KMS-11 (cell line): ENCODE data around the gene SLC12A8.

Experiments
- H2AFZ ChIP-seq: fragments of 200-600 bp; sonication (generic); 2 replicates; pipeline ENCODE4 v1.6.1; 2016; ENCODE audit warnings: antibody characterized with exemption, mixed run types, low read depth
- H3K27ac ChIP-seq: fragments of 200-600 bp; sonication (generic); 2 replicates; pipeline ENCODE4 v1.6.1; 2016; ENCODE audit warnings: mild to moderate bottlenecking, mixed run types
- H3K27me3 ChIP-seq: fragments of 200-600 bp; sonication (generic); 2 replicates; pipeline ENCODE4 v1.6.1; 2017; ENCODE audit warnings: mild to moderate bottlenecking, low read depth, mixed run types, moderate library complexity; ENCODE audit not compliant: insufficient read depth
- H3K36me3 ChIP-seq: fragments of 200-600 bp; sonication (generic); 2 replicates; pipeline ENCODE4 v1.6.1; 2017; ENCODE audit warnings: mild to moderate bottlenecking, mixed run types; ENCODE audit not compliant: insufficient read depth
- H3K4me1 ChIP-seq: fragments of 200-600 bp; sonication (generic); 2 replicates; pipeline ENCODE4 v1.6.1; 2016; ENCODE audit warnings: mild to moderate bottlenecking, low read depth, mixed run types; ENCODE audit not compliant: poor library complexity, severe bottlenecking
- H3K4me2 ChIP-seq: fragments of 200-600 bp; sonication (generic); 2 replicates; pipeline ENCODE4 v1.7.0; 2016; ENCODE audit warnings: mild to moderate bottlenecking, mixed run types
- H3K4me3 ChIP-seq: fragments of 200-600 bp; sonication (generic); IDR thresholded peaks from 2 replicates; pipeline ENCODE4 v1.6.1; 2017; ENCODE audit warnings: low read depth, low read length, mixed read lengths; ENCODE audit not compliant: insufficient read depth
- H3K79me2 ChIP-seq: fragments of 200-600 bp; sonication (generic); 2 replicates; pipeline ENCODE4 v1.6.1; 2016; ENCODE audit warnings: low read depth, mixed run types; ENCODE audit not compliant: insufficient read depth
- H3K9ac ChIP-seq: fragments of 200-600 bp; sonication (generic); 2 replicates; pipeline ENCODE4 v1.6.1; 2016; ENCODE audit warnings: mild to moderate bottlenecking, mixed run types
- H4K20me1 ChIP-seq: fragments of 200-600 bp; sonication (generic); 2 replicates; pipeline ENCODE4 v1.6.1; 2016; ENCODE audit warnings: mild to moderate bottlenecking, mixed run types; ENCODE audit not compliant: insufficient read depth
- CTCF ChIP-seq: fragments of 200-600 bp; sonication (generic); conservative IDR thresholded peaks from 2 replicates; pipeline ENCODE4 v1.6.1; 2017; ENCODE audit warnings: low read depth, mild to moderate bottlenecking, antibody characterized with exemption, low read length, moderate library complexity, mixed read lengths

SLC12A8 gene

DNA sequence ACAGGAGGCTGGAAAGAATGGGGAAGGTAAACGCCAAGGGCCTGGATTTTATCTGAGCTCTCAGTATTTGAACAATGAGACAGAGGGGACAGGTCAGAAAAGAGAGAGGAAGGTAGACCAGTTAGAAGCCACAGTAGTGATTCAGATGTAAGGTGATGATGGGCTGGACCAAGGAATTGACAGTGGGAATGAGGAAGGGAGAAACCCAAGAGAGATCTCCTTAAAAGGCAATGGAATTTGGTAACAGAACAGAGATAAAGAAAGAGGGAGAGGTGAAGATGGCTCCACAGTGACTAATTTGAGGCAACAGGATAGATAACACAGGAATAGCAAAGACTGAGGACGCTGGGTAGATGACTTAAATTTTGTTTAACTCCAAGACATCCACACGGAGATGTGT lies 145.3 kb downstream of the SLC12A8 start:
- H2AFZ ChIP-seq, result no peak overlapping the region
- no peak for TF ChIP-seq CTCF
- H3K79me2 ChIP-seq, result no peaks in the 10 kb centered on the region
- H3K27ac ChIP-seq, result no peak overlapping the region
- H3K27me3 ChIP-seq, result no peaks in the 10 kb centered on the region; the same call in 1 of the 2 replicates
- H3K4me1 ChIP-seq, result no peaks in the 10 kb centered on the region
- no peaks in the 10 kb centered on the region for H4K20me1 ChIP-seq
- H3K36me3 ChIP-seq, result no peaks in the 10 kb centered on the region
- no peak overlapping the region for H3K9ac ChIP-seq
- H3K4me2 ChIP-seq, result no peak overlapping the region
- H3K4me3 ChIP-seq, result no peak overlapping the region

DNA sequence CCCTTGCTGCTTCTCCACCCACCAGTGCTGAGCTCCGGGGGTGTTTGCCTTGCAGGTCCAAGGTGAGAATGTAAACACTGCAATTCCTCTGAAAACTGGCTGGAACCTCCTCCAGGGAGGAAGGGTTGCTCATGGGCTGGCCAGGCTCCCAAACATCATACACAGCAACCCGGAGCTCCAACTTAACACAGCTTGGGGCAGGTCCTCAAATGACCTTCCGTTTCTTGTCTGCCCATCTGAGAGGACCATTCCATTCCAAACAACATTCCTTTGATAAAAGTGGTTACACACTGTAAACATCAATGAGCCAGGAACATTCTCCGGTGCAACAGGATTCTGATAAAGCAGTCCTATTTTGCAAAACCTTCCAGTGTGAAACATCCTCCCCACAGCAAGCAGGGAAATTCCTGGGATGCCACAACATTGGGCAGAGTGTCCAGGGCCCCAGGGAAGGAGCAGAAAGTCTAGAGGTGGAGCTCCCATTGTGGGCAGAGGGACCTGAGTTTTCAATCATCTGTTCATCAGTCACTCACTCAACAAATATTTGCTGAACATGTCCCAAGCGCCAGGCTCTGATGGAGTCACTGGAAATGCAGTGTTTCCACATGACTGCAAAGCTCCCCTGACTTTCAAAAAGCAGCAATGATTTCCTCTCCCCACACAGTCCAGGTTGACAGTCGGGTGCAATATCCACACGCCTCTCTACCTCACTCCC lies 149.5 kb downstream of the SLC12A8 start:
- no peak overlapping the region for H3K27ac ChIP-seq
- no peak for TF ChIP-seq CTCF
- no peak overlapping the region for H3K4me3 ChIP-seq
- H3K4me1 ChIP-seq, result peaks cover 7% of the 10 kb centered on the region
- no peak overlapping the region for H3K9ac ChIP-seq
- no peaks in the 10 kb centered on the region for H3K36me3 ChIP-seq
- no peaks in the 10 kb centered on the region for H4K20me1 ChIP-seq
- H2AFZ ChIP-seq, result no peak overlapping the region
- no peak overlapping the region for H3K4me2 ChIP-seq
- H3K27me3 ChIP-seq, result no peaks in the 10 kb centered on the region; the same call in 1 of the 2 replicates
- H3K79me2 ChIP-seq, result no peaks in the 10 kb centered on the region

DNA sequence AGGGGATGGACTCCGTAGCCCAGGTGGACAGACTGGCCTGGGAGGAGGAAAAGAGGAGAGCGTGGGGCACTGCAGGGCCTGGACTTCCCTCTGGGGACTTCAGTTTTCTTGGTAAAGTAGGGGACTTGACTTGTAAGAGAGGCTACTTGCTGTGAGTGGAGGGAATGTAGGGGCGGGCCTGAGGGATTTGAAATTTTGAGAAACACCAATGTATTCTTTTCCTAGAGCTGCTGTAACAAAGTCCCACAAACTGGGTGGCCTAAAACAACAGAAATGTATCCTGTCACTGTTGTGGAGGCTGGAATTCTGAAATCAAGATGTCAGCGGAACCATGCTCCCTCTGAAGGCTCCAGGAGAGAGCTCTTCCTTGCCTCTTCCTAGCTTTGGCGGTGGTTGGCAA lies 150.9 kb downstream of the SLC12A8 start:
- Histone ChIP-seq H3K4me3 (no peak overlapping the region), H3K4me2 (no peak overlapping the region), H3K27me3 (no peaks in the 10 kb centered on the region; the same call in 1 of the 2 replicates), H3K36me3 (no peaks in the 10 kb centered on the region), H3K4me1 (peaks cover 7% of the 10 kb centered on the region), H3K79me2 (no peaks in the 10 kb centered on the region), H4K20me1 (no peaks in the 10 kb centered on the region), H3K9ac (no peak overlapping the region), H2AFZ (no peak overlapping the region), H3K27ac (no peak overlapping the region)
- no peak for TF ChIP-seq CTCF

DNA sequence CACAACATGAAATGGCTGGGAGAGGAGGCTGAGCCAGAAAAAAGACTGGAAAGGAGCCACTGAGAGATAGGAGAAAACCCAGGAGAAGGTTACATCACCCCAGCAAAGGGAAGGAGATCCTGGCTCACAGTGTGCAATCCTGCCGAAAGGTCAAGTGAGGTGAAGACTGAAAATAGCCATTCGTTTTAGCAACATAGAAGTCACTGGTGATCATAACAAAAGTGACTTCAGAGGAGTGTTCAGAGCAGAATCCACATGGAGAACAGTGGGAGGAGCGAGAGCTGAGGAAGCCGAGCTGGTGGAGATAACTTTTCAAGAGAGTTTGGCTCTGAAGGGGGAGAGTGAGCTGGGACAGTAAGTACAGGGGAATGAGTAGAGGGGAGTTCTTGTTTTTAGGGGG lies 151.4 kb downstream of the SLC12A8 start:
- peaks cover 11% of the 10 kb centered on the region for H3K4me1 ChIP-seq
- H3K4me3 ChIP-seq, result no peak overlapping the region
- H3K27me3 ChIP-seq, result no peaks in the 10 kb centered on the region; the same call in 1 of the 2 replicates
- no peaks in the 10 kb centered on the region for H4K20me1 ChIP-seq
- no peak overlapping the region for H3K9ac ChIP-seq
- TF ChIP-seq CTCF, result no peak
- H3K4me2 ChIP-seq, result no peak overlapping the region
- no peaks in the 10 kb centered on the region for H3K36me3 ChIP-seq
- H3K27ac ChIP-seq, result no peak overlapping the region
- H2AFZ ChIP-seq, result no peak overlapping the region
- H3K79me2 ChIP-seq, result no peaks in the 10 kb centered on the region
